GM19025 (cell line): ENCODE results near the gene LIPC.

ENCODE experiments used
- ATAC-seq: cut with Tn5 transposase; IDR thresholded peaks from one replicate; pipeline ENCODE4 v1.9.1; 2021; ENCODE audit warnings: mild to moderate bottlenecking, low read depth, moderate library complexity; ENCODE audit not compliant: unreplicated experiment

The LIPC gene

GRCh38 chr15:58490086-58490887 lies 58.5 kb downstream of the LIPC start:
- ATAC-seq = no peak

- ATAC-seq = no peak
Measured at GRCh38 chr15:58490888-58491473, 59.2 kb downstream of the LIPC start.

DNA sequence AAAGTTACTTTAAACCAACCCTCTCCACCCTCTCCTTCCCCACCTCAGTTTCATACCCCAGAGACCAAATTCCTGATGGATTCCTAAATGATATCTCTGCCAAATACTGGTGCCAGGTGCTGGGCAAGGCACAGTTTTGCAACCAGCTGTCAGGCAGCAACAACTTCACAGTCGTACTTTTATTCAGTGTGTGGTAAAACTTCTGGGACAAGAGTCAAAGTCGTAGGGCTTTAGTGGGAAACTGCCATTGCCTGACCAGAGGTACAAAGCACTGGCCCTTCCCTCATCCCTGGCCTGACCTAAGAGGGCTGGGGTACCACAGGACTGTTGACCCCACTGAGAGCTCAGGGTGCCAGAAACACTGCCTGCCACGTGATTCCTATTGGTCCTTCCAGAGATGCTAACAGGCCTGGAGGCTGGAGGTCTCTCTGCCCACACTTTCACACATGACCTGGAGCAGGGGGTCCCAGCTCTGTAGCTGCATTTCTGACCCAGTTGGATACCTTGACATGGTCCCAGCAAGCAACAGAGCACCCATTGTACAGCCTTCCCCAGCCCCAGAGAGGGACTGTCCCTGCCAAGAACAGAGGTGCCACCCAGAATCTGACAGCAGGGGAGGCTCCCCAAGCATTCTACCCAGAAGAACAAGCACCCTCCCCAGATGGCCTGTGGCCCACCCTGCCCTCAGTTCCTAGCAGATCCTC lies 59.9 kb downstream of the LIPC start:
- ATAC-seq = no peak

DNA sequence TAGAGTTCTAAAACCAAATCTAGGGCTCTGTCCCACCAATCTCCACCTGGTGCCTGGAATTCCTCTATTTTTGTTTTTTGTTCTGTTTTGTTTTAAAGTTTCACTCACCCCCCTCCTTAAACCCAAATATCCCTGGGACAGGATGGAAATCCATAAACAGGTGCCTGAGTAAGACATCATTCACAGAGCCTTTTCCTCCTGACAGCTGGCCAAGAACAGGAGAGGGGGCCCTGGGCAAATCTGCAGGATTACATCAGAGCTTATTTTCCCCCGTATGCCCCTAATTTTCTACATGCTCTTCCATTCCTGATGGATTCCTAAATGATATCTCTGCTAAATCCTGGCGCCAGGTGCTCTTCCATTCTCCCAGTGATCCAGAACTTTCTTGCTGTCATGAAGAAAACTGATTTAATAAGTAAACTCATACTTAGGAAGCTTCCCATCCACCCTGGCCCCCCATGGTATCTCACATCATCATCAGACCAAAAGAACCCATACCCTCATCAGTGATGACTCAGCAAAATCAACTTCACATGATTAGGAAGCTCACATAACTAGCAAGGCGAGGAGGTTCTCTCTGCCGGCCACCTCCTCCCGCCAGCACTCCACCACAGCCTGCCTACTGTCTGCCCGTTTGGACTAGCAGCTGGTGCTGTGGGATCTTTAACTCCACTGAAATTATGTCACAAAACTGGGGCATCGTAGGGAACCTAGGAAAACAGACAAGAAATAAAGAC lies 61.0 kb downstream of the LIPC start:
- no peak for ATAC-seq

DNA sequence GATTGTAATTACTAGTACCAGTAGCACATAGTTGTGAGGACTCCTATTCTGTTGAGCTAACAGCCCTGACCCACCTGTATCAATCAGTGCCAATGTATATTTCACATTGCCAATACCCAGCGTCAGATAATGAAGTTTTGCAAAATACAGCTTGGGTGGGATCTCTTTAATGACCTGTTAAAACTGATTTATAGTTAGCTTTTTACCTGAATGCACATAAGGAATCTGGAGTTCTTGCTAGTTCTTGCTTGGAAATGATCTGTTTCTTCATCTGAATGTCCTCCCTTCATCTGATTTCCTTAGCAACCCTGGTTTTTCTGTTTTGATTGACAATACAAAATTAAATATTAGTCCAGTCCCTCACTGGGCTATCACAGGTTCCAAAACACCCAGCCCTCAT lies 62.8 kb downstream of the LIPC start:
- no peak for ATAC-seq

GRCh38 chr15:58495891-58496408 lies 64.2 kb downstream of the LIPC start:
- no peak for ATAC-seq

DNA sequence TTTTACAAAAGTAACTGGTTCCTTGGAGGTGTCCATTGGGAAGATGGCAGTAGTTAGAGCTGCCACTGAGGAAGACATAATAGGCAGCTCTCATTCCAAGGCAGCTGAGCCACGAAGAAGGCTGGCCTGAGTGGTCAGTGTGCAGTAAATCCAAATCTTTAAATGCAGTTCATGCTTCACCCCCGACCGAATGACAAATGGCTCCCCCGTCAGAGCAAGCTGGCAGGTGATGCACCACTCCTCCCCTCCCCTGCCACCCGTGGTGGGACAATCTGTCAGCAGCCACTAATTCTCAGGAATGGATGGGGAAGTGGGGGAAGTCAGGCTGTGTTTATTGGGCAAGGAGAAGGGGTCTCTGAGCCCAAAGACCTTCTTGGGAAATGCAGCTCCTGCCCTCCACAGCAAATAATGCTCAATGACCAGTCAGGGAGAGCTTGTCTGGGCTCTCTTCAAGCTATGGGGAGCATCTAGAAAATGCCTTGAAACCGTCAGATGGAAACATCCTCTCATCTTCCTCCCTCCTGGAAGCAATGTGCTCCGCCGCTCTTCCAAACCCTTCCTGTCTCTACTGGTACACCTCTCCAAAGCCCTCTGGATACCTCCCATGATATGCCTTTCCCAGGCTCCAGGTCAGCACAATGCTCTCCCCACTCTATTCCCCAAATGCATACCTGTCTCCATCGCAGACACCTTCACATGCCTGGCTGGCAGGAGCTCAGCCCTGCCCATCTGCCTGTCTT lies 65.4 kb downstream of the LIPC start:
- no peak for ATAC-seq

GRCh38 chr15:58498821-58499580 lies 67.2 kb downstream of the LIPC start:
- no peak for ATAC-seq

DNA sequence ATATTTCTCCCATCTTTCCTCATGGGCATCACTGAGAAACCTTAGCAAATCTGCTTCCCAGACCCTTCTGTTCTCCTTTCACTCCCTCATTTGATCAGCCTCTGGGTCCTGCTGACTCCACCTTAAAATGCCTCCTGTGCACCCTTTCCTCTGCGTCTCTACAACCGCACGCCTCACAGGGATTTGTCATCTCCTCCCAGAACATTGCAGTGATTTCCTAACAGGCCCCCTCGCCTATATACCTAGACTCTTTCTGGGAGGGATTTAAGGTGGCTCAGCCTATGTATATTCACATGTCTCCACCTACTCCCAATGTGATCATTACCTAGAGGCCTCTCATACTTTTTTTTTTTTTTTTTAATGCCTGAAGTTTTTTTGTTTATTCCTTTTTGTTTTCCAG lies 69.2 kb downstream of the LIPC start:
- ATAC-seq = no peak

DNA sequence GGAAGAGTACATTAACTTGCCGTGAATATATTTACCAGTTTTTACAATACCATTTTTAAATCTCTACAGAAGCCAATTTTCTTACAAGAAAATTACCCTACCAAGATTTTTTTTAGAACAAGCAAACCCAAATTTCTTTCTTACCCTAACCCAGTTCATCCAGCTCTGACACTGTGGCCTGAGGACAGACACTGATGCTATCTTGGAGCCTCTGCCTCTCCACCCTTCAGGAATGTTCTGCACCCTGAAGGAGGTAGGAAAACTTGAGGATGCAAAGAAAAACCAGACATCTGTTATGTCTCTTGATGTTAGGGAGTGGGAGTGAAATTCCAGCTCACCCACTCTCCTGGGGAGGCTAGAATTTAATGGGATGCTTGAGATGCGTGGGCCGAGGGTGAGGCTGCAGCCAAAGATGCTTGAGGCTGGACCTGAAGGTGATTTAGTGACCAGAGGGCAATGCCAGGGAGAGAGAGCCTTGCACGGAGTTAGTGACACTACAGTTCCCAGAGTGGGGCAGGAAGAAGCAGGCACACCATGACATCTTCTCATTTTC lies 69.9 kb downstream of the LIPC start:
- ATAC-seq = no peak

DNA sequence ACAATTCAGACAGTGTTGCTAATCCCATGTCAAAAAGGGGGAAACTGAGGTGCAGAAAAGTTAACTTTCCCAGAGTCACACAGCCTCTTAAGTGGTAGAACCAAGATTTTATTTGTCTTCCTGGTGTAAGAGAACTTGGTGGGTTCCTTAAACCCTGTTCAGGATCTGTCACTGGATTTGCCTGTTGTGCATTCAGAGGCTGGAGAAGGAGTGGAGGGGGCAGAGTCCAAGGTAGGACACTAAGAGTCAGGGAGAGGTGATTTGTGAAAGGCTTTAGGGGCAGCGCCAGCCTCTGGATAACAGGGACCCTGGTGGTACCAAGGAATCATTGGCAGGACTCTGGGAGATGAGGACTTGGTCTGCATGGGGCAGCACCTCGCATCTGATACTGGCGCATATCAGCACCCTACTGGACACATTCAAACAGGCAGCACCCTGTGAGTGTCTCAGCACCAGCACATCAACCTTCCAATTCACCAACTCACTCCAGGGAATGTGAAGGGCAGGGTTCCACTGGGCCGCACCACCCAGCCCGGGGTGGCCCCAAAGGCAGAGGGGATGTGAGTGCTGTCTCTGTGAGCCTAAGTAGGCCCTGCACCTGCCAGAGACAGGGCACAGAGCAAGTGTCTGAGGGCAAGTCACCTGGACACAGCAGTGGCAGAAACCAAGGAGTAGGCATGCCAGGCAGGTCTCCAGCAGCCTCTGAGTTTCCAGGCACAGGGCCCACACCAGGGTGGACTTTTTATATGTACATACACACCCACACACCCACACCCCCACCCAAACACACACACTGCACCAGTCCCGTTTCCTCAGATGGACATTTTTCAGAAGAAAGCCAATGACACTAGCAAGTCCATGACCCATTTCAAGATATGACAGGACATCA lies 71.6 kb downstream of the LIPC start:
- no peak for ATAC-seq

GRCh38 chr15:58504674-58505234 lies 73.0 kb downstream of the LIPC start:
- no peak for ATAC-seq

DNA sequence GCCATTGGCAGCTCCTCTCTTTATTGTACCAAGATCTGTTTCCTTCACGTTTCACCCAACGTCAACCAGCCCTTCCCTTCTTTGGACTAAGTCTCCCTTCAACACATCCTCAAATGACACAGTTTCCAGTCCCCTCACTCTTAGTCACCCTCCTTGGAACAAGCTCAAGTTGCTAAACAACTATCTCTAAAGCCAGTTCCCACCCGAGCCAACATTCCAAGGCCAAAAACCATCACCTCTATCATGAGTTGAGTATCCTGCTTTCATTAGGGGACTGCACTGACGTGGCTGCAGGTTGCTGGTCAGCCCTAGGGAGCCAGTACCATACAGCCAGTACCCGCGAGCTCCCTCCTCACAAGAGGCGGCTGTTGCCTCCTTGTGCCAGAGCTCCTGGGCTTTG lies 73.8 kb downstream of the LIPC start:
- ATAC-seq = no peak

- ATAC-seq = no peak
Measured at GRCh38 chr15:58506064-58506490, 74.3 kb downstream of the LIPC start.

DNA sequence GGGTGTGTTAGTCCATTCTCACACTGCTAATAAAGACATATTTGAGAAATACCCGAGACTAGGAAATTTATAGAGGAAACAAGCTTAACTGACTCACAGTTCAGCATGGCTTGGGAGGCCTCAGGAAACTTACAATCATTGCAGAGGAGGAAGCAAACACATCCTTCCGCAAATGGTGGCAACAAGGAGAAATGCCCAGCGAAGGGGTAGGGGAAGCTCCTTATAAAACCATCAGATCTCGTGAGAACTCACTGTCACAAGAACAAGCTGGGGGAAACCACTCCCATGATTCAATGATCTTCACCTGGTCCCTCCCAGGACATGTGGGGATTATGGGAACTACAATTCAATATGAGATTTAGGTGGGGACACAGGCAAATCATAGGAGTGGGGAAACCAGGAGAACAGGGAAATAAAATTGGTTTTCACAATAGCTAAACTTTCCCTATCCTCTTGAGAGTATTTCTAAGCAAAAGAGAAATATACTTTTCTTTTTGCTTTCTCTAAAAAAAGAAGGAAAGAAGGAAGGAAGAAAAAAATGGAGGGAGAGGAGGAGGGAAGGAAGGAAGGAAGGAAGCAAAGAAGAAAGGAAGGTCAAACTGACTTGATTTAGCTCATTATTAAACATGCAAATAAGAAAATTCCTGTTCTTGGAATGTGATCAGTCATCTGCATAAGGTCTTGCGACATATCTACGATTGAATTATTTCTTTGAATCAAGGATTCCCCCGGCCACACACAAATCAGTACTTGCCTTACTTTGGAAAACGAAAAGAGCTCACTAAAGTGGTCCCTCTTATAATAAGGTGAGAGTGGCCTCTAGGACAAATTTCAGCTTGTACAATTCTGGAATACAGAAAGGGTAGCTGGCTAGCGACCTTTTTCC lies 75.2 kb downstream of the LIPC start:
- no peak for ATAC-seq

DNA sequence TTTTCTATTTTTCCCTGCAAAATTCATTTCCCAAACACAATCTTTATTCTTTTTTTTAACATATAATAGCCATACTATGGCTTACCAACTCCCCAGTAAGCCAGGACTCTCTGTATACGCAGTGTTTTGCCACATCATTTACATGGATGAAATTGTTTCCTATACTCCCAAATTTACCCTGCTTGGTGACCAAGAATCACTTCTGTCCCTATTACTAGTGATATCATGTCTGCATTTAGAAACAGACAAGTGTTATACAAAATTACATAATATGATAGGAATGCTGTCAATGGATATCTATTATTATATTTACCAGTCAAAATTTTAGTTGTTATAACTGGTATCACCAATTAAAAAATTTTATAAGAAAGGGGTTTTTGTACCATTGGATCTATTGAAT lies 77.8 kb downstream of the LIPC start:
- ATAC-seq = no peak
